HEK293 (cell line): ENCODE data around the gene PLA2G3.
A peak's percentile ranks its signal among the peaks of the same experiment; 100 is the strongest.

Experiments
- CTCF ChIA-PET: fragments of 350-600 bp; formaldehyde crosslinking; extraction: SDS; loops from one replicate; lab custom pipeline; 2021; ENCODE audit warnings: antibody characterized with exemption; lab: Yijun Ruan, JAX
- POLR2A ChIA-PET: fragments of 300-600 bp; formaldehyde crosslinking; extraction: SDS; loops from one replicate; lab custom pipeline; 2020; ENCODE audit warnings: antibody characterized with exemption, inconsistent platforms; lab: Yijun Ruan, JAX
- H3K27ac ChIP-seq: fragments of 200-500 bp; sonication (Bioruptor generic); 2 replicates; pipeline ENCODE4 v1.5.1; 2014; ENCODE audit warnings: low read depth, low read length, control low read depth, inconsistent platforms; ENCODE audit errors: extremely low read depth
- H3K36me3 ChIP-seq, 2 experiments: fragments of 200-500 bp in 1 of 2; sonication (Bioruptor generic) in 1 of 2; 1 replicate in 1 of 2; 2 replicates in 1 of 2; pipeline ENCODE4 v1.5.1; 2014 to 2017; ENCODE audit warnings: inconsistent platforms in 2 of 2, low read length in 2 of 2; ENCODE audit not compliant: control insufficient read depth in 2 of 2, insufficient read depth in 1 of 2
- H3K4me1 ChIP-seq: fragments of 200-500 bp; sonication (Bioruptor generic); 2 replicates; pipeline ENCODE4 v1.5.1; 2014; ENCODE audit warnings: mild to moderate bottlenecking, low read length, inconsistent platforms; ENCODE audit not compliant: control insufficient read depth, insufficient read depth
- H3K4me3 ChIP-seq: 2 replicates; pipeline ENCODE4 v1.5.1; 2011; ENCODE audit warnings: low read depth, mild to moderate bottlenecking, control low read depth, low read length, moderate library complexity
- H3K9me3 ChIP-seq: fragments of 200-500 bp; sonication (Bioruptor generic); 2 replicates; pipeline ENCODE4 v1.5.1; 2014; ENCODE audit warnings: low read depth, low read length, inconsistent platforms; ENCODE audit not compliant: control insufficient read depth, insufficient read depth
- GFI1B ChIP-seq: fragments of 450-650 bp; formaldehyde crosslinking; IDR thresholded peaks from 2 replicates; pipeline ENCODE4 v1.5.1; 2016; ENCODE audit warnings: missing biosample characterization, missing genetic modification characterization
- HOXD13 ChIP-seq: sonication (generic); formaldehyde crosslinking; IDR thresholded peaks from 2 replicates; pipeline ENCODE4 v1.8.0; 2022; ENCODE audit warnings: missing genetic modification reagents, borderline replicate concordance
- KLF7 ChIP-seq: fragments of 450-650 bp; formaldehyde crosslinking; IDR thresholded peaks from 2 replicates; pipeline ENCODE4 v1.5.1; 2016; ENCODE audit warnings: missing biosample characterization, missing genetic modification characterization, borderline replicate concordance
- KLF8 ChIP-seq: fragments of 450-650 bp; formaldehyde crosslinking; IDR thresholded peaks from 2 replicates; pipeline ENCODE4 v1.5.1; 2016; ENCODE audit warnings: missing biosample characterization, missing genetic modification characterization
- KLF9 ChIP-seq: fragments of 450-650 bp; formaldehyde crosslinking; IDR thresholded peaks from 2 replicates; pipeline ENCODE4 v1.5.1; 2016; ENCODE audit warnings: missing biosample characterization, missing genetic modification characterization, low read depth
- TCF7L2 ChIP-seq: IDR thresholded peaks from 2 replicates; pipeline ENCODE4 v1.6.1; 2011; ENCODE audit warnings: low read depth, mild to moderate bottlenecking, inconsistent platforms, low read length, moderate library complexity, borderline replicate concordance
- WT1 ChIP-seq: fragments of 450-650 bp; formaldehyde crosslinking; IDR thresholded peaks from 2 replicates; pipeline ENCODE4 v1.5.1; 2016; ENCODE audit warnings: missing biosample characterization, missing genetic modification characterization
- YY1 ChIP-seq: fragments of 450-650 bp; formaldehyde crosslinking; IDR thresholded peaks from 2 replicates; pipeline ENCODE4 v1.5.1; 2018; ENCODE audit warnings: missing biosample characterization, missing genetic modification characterization
- ZNF133 ChIP-seq: fragments of 450-650 bp; formaldehyde crosslinking; IDR thresholded peaks from 2 replicates; pipeline ENCODE4 v1.5.1; 2016; ENCODE audit warnings: missing biosample characterization, missing genetic modification characterization
- ZNF16 ChIP-seq: fragments of 450-650 bp; formaldehyde crosslinking; IDR thresholded peaks from 2 replicates; pipeline ENCODE4 v1.5.1; 2016; ENCODE audit warnings: low read depth, missing biosample characterization, missing genetic modification characterization
- ZNF211 ChIP-seq: fragments of 450-650 bp; formaldehyde crosslinking; IDR thresholded peaks from 2 replicates; pipeline ENCODE4 v1.5.1; 2016; ENCODE audit warnings: low read depth, missing biosample characterization, missing genetic modification characterization
- ZNF248 ChIP-seq: fragments of 450-650 bp; formaldehyde crosslinking; IDR thresholded peaks from 2 replicates; pipeline ENCODE4 v1.5.1; 2017; ENCODE audit warnings: missing biosample characterization, missing genetic modification characterization
- ZNF324 ChIP-seq: fragments of 450-650 bp; formaldehyde crosslinking; IDR thresholded peaks from 2 replicates; pipeline ENCODE4 v1.5.1; 2016; ENCODE audit warnings: missing biosample characterization, missing genetic modification characterization
- ZNF37A ChIP-seq: fragments of 450-650 bp; IDR thresholded peaks from 2 replicates; pipeline ENCODE4 v1.5.1; 2018; ENCODE audit warnings: missing biosample characterization, missing genetic modification characterization
- ZNF416 ChIP-seq: fragments of 450-650 bp; formaldehyde crosslinking; IDR thresholded peaks from 2 replicates; pipeline ENCODE4 v1.5.1; 2016; ENCODE audit warnings: missing biosample characterization, missing genetic modification characterization
- ZNF426 ChIP-seq: fragments of 450-650 bp; formaldehyde crosslinking; IDR thresholded peaks from 2 replicates; pipeline ENCODE4 v1.5.1; 2017; ENCODE audit warnings: missing biosample characterization, missing genetic modification characterization, mild to moderate bottlenecking, inconsistent platforms, moderate library complexity
- ZNF433 ChIP-seq: fragments of 450-650 bp; formaldehyde crosslinking; IDR thresholded peaks from 2 replicates; pipeline ENCODE4 v1.5.1; 2016; ENCODE audit warnings: missing biosample characterization, missing genetic modification characterization, low read depth
- ZNF548 ChIP-seq: fragments of 450-650 bp; formaldehyde crosslinking; IDR thresholded peaks from 2 replicates; pipeline ENCODE4 v1.5.1; 2016; ENCODE audit warnings: missing biosample characterization, missing genetic modification characterization
- ZNF623 ChIP-seq: fragments of 450-650 bp; formaldehyde crosslinking; IDR thresholded peaks from 2 replicates; pipeline ENCODE4 v1.5.1; 2016; ENCODE audit warnings: missing biosample characterization, missing genetic modification characterization
- ZNF629 ChIP-seq: fragments of 450-650 bp; formaldehyde crosslinking; IDR thresholded peaks from 2 replicates; pipeline ENCODE4 v1.5.1; 2017; ENCODE audit warnings: missing biosample characterization, missing genetic modification characterization
- ZNF670 ChIP-seq: fragments of 450-650 bp; formaldehyde crosslinking; IDR thresholded peaks from 2 replicates; pipeline ENCODE4 v1.5.1; 2016; ENCODE audit warnings: missing biosample characterization, missing genetic modification characterization, low read depth
- ZNF747 ChIP-seq: fragments of 450-650 bp; formaldehyde crosslinking; IDR thresholded peaks from 2 replicates; pipeline ENCODE4 v1.5.1; 2016; ENCODE audit warnings: missing biosample characterization, missing genetic modification characterization
- ZNF791 ChIP-seq: fragments of 450-650 bp; formaldehyde crosslinking; IDR thresholded peaks from 2 replicates; pipeline ENCODE4 v1.5.1; 2016; ENCODE audit warnings: missing biosample characterization, missing genetic modification characterization
- ZSCAN16 ChIP-seq: fragments of 450-650 bp; formaldehyde crosslinking; IDR thresholded peaks from 2 replicates; pipeline ENCODE4 v1.5.1; 2016; ENCODE audit warnings: missing biosample characterization, missing genetic modification characterization
- ZXDB ChIP-seq: fragments of 450-650 bp; formaldehyde crosslinking; IDR thresholded peaks from 2 replicates; pipeline ENCODE4 v1.5.1; 2016; ENCODE audit warnings: missing biosample characterization, missing genetic modification characterization
- TF ChIP-seq, protein P1 (sequence below): fragments of 450-650 bp; formaldehyde crosslinking; IDR thresholded peaks from 2 replicates; pipeline ENCODE4 v1.5.1; 2016; ENCODE audit warnings: missing biosample characterization, missing genetic modification characterization
- TF ChIP-seq, protein P2 (sequence below): fragments of 450-650 bp; formaldehyde crosslinking; IDR thresholded peaks from 2 replicates; pipeline ENCODE4 v1.5.1; 2016; ENCODE audit warnings: missing biosample characterization, missing genetic modification characterization
- TF ChIP-seq, protein P3 (sequence below): fragments of 450-650 bp; formaldehyde crosslinking; IDR thresholded peaks from 2 replicates; pipeline ENCODE4 v1.5.1; 2016; ENCODE audit warnings: missing biosample characterization, missing genetic modification characterization
- TF ChIP-seq, protein P4 (sequence below): sonication (generic); formaldehyde crosslinking; IDR thresholded peaks from 2 replicates; pipeline ENCODE4 v1.8.1; 2022; ENCODE audit warnings: mild to moderate bottlenecking, moderate library complexity, missing genetic modification reagents
- TF ChIP-seq, protein P5 (sequence below): fragments of 450-650 bp; formaldehyde crosslinking; IDR thresholded peaks from 2 replicates; pipeline ENCODE4 v1.5.1; 2016; ENCODE audit warnings: missing biosample characterization, missing genetic modification characterization

Gene PLA2G3

DNA sequence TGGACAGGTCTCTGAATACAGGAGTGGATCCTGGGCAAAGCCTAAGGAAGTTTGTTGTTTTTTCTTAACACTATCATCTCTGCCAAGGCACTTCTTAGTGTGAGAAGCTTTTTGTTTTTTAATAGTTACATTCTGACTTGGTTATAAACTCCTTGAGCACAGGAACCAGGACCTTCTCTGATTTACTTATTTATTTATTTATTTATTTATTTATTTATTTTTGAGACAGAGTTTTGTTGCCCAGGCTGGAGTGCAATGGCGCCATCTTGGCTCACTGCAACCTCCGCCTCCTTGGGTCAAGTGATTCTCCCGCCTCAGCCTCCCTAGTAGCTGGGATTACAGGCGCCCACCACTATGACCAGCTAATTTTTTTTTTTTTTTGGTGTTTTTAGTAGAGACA is 30.7 kb upstream of the PLA2G3 start:
- POLR2A ChIA-PET: no interaction called here
- CTCF ChIA-PET: interaction anchor here (0.7 kb wide), 1 partner anchor 222 kb away, joined by 3 read pairs; no protein-coding TSS in a partner anchor
- H3K9me3 ChIP-seq: no peaks in the 10 kb centered on the region
- no peak overlapping the region for H3K27ac ChIP-seq
- no peak overlapping the region for H3K4me3 ChIP-seq
- H3K36me3 ChIP-seq: peaks cover 10 to 13% of the 10 kb centered on the region in 2 experiments; a peak in 2 of 3 replicates
- peaks cover 11% of the 10 kb centered on the region for H3K4me1 ChIP-seq
- TF ChIP-seq HOXD13 (CRISPR knock-in tag) (no peak), KLF8 (tag by site-specific recombination) (no peak), TCF7L2 (no peak), ZNF426 (peak; percentile 53), ZNF548 (tag by site-specific recombination) (no peak), ZNF416 (no peak), ZNF37A (no peak), ZNF211 (tag by site-specific recombination) (no peak), ZNF623 (tag by site-specific recombination) (peak; percentile 45), ZNF433 (no peak), KLF9 (tag by site-specific recombination) (no peak), ZNF670 (tag by site-specific recombination) (no peak), ZNF747 (tag by site-specific recombination) (no peak), ZNF16 (tag by site-specific recombination) (no peak), GFI1B (no peak), ZNF791 (tag by site-specific recombination) (no peak), YY1 (tag by site-specific recombination) (no peak), ZNF629 (0 out of 2 replicates have a peak, but pooled peaks have one; percentile 15), ZXDB (tag by site-specific recombination) (0 out of 2 replicates have a peak, but pooled peaks have one; percentile 23), WT1 (no peak), KLF7 (tag by site-specific recombination) (no peak), ZNF133 (tag by site-specific recombination) (no peak), ZSCAN16 (tag by site-specific recombination) (no peak), ZNF324 (tag by site-specific recombination) (no peak), ZNF248 (tag by site-specific recombination) (no peak)
- TF ChIP-seq, protein P1, sequence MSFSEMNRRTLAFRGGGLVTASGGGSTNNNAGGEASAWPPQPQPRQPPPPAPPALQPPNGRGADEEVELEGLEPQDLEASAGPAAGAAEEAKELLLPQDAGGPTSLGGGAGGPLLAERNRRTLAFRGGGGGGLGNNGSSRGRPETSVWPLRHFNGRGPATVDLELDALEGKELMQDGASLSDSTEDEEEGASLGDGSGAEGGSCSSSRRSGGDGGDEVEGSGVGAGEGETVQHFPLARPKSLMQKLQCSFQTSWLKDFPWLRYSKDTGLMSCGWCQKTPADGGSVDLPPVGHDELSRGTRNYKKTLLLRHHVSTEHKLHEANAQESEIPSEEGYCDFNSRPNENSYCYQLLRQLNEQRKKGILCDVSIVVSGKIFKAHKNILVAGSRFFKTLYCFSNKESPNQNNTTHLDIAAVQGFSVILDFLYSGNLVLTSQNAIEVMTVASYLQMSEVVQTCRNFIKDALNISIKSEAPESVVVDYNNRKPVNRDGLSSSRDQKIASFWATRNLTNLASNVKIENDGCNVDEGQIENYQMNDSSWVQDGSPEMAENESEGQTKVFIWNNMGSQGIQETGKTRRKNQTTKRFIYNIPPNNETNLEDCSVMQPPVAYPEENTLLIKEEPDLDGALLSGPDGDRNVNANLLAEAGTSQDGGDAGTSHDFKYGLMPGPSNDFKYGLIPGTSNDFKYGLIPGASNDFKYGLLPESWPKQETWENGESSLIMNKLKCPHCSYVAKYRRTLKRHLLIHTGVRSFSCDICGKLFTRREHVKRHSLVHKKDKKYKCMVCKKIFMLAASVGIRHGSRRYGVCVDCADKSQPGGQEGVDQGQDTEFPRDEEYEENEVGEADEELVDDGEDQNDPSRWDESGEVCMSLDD (tag by site-specific recombination): no peak
- TF ChIP-seq, protein P2, sequence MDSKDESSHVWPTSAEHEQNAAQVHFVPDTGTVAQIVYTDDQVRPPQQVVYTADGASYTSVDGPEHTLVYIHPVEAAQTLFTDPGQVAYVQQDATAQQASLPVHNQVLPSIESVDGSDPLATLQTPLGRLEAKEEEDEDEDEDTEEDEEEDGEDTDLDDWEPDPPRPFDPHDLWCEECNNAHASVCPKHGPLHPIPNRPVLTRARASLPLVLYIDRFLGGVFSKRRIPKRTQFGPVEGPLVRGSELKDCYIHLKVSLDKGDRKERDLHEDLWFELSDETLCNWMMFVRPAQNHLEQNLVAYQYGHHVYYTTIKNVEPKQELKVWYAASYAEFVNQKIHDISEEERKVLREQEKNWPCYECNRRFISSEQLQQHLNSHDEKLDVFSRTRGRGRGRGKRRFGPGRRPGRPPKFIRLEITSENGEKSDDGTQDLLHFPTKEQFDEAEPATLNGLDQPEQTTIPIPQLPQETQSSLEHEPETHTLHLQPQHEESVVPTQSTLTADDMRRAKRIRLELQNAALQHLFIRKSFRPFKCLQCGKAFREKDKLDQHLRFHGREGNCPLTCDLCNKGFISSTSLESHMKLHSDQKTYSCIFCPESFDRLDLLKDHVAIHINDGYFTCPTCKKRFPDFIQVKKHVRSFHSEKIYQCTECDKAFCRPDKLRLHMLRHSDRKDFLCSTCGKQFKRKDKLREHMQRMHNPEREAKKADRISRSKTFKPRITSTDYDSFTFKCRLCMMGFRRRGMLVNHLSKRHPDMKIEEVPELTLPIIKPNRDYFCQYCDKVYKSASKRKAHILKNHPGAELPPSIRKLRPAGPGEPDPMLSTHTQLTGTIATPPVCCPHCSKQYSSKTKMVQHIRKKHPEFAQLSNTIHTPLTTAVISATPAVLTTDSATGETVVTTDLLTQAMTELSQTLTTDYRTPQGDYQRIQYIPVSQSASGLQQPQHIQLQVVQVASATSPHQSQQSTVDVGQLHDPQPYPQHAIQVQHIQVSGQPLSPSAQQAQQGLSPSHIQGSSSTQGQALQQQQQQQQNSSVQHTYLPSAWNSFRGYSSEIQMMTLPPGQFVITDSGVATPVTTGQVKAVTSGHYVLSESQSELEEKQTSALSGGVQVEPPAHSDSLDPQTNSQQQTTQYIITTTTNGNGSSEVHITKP (tag by site-specific recombination): 0 out of 2 replicates have a peak, but pooled peaks have one; percentile 13
- TF ChIP-seq, protein P3, sequence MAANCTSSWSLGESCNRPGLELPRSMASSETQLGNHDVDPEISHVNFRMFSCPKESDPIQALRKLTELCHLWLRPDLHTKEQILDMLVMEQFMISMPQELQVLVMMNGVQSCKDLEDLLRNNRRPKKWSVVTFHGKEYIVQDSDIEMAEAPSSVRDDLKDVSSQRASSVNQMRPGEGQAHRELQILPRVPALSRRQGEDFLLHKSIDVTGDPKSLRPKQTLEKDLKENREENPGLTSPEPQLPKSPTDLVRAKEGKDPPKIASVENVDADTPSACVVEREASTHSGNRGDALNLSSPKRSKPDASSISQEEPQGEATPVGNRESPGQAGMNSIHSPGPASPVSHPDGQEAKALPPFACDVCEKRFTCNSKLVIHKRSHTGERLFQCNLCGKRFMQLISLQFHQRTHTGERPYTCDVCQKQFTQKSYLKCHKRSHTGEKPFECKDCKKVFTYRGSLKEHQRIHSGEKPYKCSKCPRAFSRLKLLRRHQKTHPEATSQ: no peak
- TF ChIP-seq, protein P4, sequence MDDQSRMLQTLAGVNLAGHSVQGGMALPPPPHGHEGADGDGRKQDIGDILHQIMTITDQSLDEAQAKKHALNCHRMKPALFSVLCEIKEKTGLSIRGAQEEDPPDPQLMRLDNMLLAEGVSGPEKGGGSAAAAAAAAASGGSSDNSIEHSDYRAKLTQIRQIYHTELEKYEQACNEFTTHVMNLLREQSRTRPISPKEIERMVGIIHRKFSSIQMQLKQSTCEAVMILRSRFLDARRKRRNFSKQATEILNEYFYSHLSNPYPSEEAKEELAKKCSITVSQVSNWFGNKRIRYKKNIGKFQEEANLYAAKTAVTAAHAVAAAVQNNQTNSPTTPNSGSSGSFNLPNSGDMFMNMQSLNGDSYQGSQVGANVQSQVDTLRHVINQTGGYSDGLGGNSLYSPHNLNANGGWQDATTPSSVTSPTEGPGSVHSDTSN: no peak
- TF ChIP-seq, protein P5, sequence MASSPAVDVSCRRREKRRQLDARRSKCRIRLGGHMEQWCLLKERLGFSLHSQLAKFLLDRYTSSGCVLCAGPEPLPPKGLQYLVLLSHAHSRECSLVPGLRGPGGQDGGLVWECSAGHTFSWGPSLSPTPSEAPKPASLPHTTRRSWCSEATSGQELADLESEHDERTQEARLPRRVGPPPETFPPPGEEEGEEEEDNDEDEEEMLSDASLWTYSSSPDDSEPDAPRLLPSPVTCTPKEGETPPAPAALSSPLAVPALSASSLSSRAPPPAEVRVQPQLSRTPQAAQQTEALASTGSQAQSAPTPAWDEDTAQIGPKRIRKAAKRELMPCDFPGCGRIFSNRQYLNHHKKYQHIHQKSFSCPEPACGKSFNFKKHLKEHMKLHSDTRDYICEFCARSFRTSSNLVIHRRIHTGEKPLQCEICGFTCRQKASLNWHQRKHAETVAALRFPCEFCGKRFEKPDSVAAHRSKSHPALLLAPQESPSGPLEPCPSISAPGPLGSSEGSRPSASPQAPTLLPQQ: no peak
